ENCODE measurements around the gene HADHB. TPM values are rescaled to one million over a fixed set of nuclear protein-coding genes. Genes with fewer than 3 reads are reported as not detected.

Gene HADHB
- total RNA-seq, 2 donors from 2014 or later, result 119 to 130 TPM

DNA sequence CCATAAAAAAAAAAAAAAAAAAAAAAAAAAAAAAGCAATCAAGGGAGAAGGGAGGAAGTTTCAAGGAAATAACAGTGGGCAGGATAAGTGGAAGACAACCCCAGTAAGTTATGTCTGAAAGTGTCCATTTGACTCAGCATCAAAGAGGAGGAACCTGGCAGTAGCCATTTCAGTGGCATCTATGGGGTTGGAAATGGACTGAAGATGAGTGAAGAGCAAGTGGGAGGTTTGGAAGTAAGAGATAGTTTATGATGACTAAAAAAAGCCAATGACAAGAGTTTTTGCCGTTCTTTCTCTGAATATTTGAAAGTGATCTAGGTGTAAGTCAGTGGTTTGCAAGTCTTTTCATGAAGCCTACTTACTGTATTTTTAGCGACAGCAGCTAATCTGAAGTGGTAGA is 92.0 kb downstream of the HADHB start:
- Histone ChIP-seq H3K27me3 (replicated peaks; ENCODE audit: insufficient read depth) (no peaks in the 10 kb centered on the region), H3K4me3 (no peak overlapping the region), H3K36me3 (no peaks in the 10 kb centered on the region), H3K27ac (no peak overlapping the region), H3K4me1 (replicated peaks) (no peaks in the 10 kb centered on the region), H3K9me3 (no peaks in the 10 kb centered on the region)
- DNase-seq (ENCODE audit: low spot score), result no peak
- WGBS, result 92% methylated on average over 2 of the region's 2 CpGs
- intact Hi-C loops (cut with DNase I), result no loop called here
- TF ChIP-seq POLR2AphosphoS5 (IDR thresholded peaks at IDR 0.05) (no peak), POLR2A (IDR thresholded peaks at IDR 0.05) (no peak)
- TF ChIP-seq, protein P1, sequence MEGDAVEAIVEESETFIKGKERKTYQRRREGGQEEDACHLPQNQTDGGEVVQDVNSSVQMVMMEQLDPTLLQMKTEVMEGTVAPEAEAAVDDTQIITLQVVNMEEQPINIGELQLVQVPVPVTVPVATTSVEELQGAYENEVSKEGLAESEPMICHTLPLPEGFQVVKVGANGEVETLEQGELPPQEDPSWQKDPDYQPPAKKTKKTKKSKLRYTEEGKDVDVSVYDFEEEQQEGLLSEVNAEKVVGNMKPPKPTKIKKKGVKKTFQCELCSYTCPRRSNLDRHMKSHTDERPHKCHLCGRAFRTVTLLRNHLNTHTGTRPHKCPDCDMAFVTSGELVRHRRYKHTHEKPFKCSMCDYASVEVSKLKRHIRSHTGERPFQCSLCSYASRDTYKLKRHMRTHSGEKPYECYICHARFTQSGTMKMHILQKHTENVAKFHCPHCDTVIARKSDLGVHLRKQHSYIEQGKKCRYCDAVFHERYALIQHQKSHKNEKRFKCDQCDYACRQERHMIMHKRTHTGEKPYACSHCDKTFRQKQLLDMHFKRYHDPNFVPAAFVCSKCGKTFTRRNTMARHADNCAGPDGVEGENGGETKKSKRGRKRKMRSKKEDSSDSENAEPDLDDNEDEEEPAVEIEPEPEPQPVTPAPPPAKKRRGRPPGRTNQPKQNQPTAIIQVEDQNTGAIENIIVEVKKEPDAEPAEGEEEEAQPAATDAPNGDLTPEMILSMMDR (IDR thresholded peaks at IDR 0.05), result no peak

DNA sequence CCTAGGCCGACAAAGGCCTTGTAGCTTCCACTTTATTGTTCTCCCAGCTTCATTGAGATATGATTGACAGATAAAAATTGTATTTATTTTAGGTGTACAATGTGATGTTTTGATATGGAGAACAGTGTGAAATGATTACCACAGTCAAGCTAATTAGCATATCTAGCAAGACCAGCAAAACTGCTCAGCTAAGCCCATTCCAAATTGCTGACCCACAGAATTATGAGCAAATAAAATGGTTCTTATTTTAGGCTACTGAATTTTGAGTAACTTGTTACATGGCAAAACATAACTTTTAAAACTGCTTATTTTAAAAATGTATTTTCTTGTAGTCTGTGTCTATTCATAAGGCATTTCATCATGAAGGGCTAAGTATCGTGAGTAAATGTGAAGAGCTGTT is 92.6 kb downstream of the HADHB start:
- no peaks in the 10 kb centered on the region for H3K9me3 ChIP-seq
- WGBS, result 88% methylated on average over 2 of the region's 2 CpGs

More for the DNA sequence above, 92.6 kb downstream of the HADHB start:
- Histone ChIP-seq H3K27ac (no peak overlapping the region), H3K36me3 (no peaks in the 10 kb centered on the region), H3K4me3 (no peak overlapping the region), H3K27me3 (replicated peaks; ENCODE audit: insufficient read depth) (no peaks in the 10 kb centered on the region), H3K4me1 (replicated peaks) (no peaks in the 10 kb centered on the region)
- TF ChIP-seq, protein P1 (IDR thresholded peaks at IDR 0.05), result no peak
- no peak for TF ChIP-seq POLR2A (IDR thresholded peaks at IDR 0.05)
- no peak for TF ChIP-seq POLR2AphosphoS5 (IDR thresholded peaks at IDR 0.05)
- intact Hi-C loops (cut with DNase I), result no loop called here
- no peak for DNase-seq (ENCODE audit: low spot score)

Other genes starting within 250 kb of the HADHB start
- gene RAB10, start 210.9 kb upstream of the HADHB start, total RNA-seq, result 100 to 1,000 TPM; 118 to 139 TPM
- gene GAREM2, start 71.9 kb upstream of the HADHB start, total RNA-seq, result 1 to 10 TPM; 3.5 TPM
- 100 to 1,000 TPM in 1 of 2 donors, 10 to 100 TPM in 1; 96.6 to 107 TPM for gene HADHA, start 307 bp upstream of the HADHB start, total RNA-seq
- gene SELENOI, start 101.2 kb downstream of the HADHB start, total RNA-seq, result 10 to 100 TPM; 14.4 to 15.6 TPM
- gene ADGRF3, start 101.8 kb downstream of the HADHB start, total RNA-seq, result under 1 TPM in 1 of 2 donors, not detected in 1; 0.34 TPM
- gene DRC1, start 157.0 kb downstream of the HADHB start, total RNA-seq, result 1 to 10 TPM in 1 of 2 donors, not detected in 1; 3.8 TPM
- under 1 TPM in 1 of 2 donors, not detected in 1; 0.68 TPM for gene OTOF, start 233.2 kb downstream of the HADHB start, total RNA-seq